OCI-M1 (cell line): ENCODE results near the gene CBFA2T3.

ENCODE experiments used
- DNase-seq: peaks from one replicate; lab custom pipeline; 2025; lab: John Stamatoyannopoulos, UW

Gene CBFA2T3

DNA sequence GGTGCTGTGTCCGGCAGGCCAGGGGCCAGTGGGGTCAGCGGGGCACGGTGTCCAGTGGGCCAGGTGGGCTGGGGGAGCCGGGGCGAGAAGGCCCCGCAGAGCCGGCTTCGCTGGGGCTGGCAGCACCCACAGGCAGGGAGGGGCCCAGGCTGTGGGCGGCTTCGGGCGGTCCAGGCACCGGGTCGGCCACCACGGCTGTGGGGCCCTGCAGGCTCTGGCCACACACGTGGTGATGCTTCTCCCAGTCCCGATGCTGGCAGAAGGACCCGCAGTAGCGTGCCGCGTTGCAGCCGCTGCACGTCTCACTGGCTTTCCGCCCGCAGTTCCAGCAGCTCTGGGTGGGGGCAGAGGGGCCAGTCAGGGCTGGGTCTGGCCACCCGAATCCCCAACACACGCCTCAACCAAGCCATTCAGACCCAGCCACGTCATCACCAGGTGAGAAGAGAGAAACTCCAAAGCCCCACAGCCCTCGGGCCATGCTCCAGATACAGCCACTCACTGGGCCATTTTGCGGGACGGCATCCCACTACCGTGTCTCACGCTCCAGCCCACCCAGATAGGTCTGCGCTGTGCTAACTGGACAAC, 100.0 kb downstream of the CBFA2T3 start:
- no peak for DNase-seq

DNA sequence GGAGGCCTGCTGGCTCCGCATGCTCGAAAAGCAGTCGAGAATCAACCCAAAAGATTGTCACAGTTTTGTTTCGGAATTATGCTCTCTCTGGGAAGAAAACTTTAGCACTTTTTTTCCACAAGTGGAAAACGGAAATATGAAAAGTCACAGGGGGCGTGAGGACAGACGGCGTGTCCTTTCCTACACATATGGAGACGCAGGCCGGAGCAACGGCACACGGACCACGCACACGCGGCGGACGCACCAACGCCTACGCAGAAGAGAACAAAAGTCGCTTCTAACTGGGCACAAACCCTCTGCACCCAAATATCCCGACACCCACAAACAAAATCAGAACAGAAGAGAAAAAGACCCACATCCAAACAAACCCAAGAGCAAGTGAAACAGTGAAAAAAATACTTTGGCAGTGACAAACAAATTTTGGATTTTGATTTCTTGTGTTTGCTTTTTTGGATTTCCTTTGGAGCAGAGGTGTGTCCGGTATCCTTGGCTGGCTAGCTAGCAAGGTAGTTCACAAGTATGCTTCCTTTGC, 101.2 kb downstream of the CBFA2T3 start:
- no peak for DNase-seq

DNA sequence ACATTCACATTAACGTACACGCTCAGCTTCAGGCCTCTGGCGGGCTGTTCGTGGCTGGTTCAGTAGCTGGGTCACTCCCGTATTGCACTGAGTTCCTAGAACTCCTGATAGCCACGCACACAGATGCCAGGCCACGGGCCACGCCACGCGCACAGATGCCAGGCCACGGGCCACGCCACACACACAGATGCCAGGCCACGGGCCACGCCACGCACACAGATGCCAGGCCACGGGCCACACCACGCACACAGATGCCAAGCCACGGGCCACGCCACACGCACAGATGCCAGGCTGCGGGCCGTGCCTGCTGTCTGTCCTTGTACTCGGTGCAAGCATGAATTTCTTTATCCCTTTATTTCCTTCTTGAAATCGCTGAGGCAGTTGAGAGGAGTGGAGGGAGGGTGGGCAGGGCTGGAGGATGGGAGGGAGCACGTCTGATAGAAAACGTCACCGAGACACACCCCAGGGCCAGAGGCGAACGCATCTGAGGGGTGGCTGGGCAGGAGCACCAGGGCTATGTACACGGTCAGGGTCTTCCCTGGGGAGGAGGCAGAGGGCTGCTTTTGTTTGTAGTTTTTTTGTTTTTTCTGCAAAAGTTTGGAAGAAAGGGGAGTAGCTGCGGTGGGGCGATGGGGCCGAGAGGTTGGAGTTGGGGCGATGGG, 101.9 kb downstream of the CBFA2T3 start:
- no peak for DNase-seq

DNA sequence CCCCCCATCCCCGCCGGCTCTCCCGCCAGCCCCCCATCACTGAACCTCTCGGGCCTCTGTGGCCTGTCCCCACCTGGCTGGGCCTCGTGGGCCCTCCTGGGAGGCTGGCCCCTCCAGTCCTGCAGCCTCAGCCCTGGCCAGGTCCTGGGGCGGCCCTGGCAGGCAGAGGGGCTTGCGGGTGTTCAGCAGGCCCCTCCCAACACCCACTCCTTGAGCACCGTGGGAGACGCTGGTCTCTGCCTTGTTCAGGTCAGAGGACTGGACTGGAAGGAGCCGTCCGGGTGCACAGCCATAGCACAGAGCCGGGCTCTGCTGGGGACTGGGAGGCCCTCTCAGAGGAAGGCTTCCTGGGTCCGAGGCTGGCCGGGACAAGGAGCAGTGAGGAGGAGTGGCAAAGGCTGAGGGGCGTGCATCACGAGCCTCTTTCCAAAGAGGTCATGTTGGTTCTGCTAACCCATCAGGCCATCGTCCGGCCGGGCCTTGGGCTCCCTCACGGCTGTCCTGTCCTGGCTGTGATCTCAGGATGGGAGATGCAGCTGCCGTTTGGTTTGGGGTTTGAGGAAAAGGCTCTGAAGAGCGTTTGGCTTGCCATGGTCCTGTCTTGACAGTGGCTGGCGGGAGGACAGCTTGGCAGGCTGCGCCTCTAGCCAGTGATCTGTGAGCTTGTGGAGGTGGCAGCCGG, 104.2 kb downstream of the CBFA2T3 start:
- peak; percentile 12 for DNase-seq

DNA sequence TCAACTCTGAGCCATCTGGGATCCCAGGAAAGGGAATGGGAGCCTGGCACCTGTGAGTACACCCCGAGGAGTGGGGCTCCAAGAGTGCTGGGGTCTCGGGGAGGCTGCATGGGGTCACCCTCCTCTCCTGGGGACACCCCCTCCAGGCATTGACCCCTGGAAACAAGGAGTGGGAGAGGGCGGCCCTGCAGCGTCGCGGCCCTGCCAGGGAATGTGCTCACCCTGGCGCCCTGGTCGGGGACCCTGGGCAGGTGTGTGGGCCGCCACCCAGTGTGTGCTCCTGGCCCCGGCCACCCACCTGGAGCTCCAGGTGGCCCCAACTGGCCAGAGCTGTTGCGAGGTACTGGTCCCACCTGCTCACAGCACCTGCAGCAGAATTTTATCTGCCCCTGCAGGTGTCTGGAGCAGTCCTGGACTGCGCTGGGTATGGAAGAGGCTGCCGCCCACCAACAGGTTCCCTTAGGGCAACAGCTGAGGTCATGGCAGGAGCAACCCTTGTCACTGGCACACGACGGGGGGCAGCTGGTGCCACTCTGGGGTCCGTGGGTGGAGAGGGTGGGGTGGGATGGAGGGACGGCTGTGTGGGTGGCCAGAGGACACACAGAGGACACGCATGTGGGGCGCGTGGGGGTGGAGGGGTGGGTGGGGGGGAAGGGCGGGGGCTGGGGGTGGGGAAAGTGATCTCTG, 105.1 kb downstream of the CBFA2T3 start:
- DNase-seq, result no peak

DNA sequence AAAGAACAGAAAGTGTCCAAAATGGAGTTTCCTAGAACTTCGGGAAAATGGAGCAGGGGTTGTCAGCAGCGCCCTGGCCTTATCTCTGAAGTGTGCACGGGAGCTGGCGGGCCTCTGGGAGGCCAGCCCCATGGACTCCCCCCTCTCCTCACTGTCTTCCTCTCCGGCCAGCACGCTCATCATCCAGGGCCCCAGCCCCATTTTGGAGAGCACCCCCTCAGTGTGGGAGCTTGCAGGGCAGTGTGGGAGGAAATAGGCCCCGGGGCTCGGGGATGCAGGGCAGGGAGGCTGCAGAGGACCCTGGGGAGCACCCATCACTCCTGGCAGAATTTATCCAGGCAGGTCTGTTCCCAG, 105.7 kb downstream of the CBFA2T3 start:
- DNase-seq, result peak; percentile 28

DNA sequence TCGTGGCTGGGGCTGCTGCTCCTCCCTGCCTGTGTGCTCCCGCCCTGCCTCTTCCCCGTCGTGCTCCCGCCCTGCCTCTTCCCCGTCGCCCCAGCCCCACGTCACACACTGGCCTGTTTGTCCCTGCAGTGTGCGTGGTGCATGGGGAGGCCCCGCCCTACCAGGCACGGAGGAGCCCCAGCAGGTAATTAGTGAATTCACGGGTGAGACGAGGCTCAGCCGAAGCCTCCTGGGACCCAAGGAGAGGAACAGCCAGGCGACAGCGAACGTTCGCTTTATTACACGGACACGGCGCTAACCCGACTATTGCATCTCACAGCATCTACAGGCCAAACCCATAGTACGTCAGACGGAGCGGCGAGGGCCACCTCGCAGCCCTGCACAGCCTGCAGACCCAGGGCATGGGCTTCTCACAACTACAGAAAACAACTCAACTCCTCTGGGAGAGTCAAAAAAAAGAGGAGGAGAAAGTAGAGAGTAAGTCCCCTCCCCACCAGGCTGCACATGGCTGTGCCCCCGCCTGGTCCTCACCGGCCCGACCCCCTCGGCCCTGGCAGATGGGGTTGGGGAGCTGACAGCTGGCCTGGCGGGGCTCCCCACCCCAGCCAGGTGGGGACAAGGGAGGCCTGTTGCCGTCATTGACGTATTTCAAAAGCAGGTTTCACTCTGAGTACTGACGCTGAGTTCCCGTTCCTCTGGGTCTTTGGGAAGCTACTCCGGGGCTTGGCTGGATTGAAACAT, 106.2 kb downstream of the CBFA2T3 start:
- DNase-seq, result no peak

DNA sequence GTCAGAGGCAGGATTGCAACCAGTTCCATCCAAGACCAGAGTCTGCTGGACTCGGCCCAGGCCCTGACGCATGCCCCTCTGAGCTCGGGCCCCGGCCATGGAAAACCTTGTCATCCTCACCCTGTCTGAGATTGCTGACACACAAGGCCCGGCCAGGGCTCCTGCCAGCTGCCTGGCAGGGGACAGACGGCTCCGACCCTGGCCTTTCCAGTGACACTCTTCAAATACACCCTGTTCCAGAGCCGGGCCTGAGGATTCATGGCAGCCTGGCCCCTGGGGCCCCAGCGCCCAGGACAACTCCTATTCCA, 107.4 kb downstream of the CBFA2T3 start:
- no peak for DNase-seq

DNA sequence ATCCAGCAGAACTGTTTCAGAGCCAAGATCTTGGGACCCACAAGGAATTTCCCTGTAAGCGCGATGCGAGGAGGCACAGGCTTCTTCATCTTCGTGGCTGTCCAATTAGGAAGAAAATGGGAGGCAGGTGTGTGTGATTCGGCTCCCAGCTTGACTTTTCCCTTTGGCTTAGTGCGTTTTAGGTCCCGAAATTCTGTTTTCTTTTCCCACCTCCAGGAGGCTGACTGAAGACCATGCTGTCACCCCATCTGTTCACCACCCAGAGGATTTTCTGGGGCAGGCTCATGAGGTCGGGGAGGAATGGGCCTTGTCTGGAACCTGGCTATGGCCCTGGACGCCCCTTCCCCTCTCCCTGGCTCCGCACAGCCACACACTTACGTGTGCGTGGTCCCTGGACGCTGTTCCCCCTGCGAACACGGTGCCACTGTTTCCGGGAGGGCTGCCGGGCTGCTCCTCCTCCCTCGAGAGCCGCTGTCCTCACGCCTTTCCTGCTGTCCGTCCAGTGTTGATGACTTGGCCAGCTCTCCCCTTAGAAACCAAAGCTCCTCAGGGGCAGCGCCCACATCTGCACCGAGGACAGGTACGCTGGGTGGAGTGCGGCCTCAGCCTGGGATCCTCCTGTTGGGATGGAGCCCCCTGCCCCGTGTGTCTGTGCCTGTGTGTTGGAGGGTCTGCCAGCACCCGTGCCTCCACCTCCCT, 107.9 kb downstream of the CBFA2T3 start:
- no peak for DNase-seq

DNA sequence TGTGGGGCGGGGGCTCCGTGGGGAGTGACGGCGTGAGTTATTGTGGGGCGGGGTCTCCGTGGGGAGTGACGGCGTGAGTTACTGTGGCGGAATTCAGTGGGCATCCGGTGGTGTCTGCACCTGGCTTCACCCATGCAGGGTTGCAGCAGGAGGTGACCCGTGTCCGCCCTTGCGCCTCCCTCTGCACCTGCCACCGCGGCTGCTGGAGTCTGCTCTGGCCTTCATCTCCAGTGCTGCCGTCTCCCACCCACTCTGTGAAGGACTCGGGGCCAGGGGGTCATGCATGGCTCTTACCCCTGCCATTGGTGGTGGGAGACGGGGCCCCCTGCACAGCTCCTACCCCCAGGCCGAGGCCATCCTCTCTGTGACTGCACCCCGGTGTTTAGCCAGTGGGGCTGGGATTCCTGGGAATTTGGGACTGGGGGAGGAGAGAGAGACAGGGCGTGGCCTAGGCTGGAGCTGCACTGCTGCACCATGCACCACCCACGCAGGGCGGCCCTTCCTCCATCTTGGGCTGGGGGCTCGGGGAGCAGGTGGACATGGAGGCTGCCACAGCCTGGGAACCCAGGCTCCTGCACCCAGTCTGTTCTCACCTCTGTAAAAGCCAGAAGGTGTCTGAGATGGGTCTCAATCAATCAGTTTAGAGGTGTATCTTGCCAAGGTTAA, 109.3 kb downstream of the CBFA2T3 start:
- DNase-seq, result no peak

DNA sequence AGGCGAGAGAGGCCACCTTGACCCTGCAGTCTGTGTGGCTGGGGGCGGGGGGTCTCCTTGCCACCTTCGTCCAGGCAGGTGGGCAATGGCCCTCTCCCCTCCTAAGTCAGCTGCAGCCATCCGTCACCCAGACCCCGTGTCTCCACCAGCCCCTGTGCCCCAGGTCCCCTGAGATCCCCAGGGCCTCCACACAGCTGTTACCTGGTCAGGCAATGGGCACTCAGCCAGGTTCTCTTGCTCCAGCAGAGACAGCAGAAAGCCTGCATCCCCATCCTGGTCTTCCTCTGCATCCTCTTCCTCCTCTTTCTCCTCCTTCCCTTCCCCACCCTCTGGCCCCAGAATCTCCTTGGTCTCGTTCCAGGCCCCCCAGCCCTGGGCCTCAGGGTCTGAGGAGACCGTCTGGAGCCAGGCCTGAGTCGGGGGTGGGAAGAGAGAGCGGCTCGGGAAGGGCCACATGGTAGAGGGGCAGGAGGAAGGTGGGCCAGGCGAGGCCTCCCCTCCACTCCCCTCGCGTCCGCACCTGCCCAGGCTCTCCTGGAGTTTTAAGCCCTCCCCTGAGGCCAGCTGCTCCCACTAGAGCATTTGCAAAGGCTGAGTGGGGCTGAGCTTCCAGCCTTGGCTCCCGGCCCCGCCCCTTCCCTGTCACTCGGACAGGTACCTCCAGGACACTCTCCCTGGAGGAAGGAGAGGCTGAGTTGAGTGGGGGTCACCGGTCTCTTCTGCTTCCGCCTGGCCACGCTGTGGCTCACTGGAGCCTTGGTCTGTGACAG, 110.7 kb downstream of the CBFA2T3 start, which contains the start of gene PABPN1L:
PABPN1L (minus strand) TSS at position 510 of the 770 bp plus-strand sequence; CDS start at position 456, 54 bp downstream.
- DNase-seq, result no peak

DNA sequence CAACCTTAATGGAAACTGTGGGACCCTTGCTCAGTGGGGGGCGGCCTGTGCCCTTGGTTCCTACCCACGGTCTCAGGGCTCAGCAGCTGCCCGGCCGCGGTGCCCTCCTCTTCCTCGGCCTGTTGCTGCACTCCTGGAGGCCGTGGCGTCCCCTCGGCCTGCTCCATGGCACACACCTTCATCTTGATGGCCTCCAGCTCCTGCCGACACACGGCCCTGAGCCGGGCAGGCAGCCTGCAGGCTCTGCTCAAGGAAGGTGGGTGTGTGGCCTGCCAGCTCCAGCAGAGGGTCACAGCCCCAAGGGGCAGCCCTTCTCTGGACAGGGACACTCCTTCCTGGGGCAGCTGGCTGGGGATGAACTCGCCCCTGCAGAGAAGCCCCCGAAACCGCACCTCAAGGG, 111.3 kb downstream of the CBFA2T3 start:
- no peak for DNase-seq

DNA sequence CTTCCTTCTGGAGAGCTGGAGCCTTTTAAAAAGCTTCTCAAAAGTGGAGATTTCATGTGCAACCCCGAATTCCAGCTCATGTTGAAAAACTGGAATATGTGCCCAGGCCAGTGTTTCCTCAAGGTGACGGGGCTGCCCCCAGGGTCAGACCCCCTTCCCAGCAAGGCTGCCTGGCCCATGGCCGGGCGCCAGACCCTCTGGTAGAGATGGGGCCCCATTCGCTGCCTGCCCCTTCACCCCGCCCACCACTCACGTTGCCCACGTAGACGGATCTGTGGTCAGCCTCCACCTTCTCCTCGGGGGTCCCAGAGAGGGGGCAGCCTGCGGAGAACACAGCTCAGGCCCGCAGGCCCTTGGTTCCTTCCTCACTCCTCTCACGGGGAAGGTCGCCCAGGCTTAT, 111.7 kb downstream of the CBFA2T3 start:
- no peak for DNase-seq

DNA sequence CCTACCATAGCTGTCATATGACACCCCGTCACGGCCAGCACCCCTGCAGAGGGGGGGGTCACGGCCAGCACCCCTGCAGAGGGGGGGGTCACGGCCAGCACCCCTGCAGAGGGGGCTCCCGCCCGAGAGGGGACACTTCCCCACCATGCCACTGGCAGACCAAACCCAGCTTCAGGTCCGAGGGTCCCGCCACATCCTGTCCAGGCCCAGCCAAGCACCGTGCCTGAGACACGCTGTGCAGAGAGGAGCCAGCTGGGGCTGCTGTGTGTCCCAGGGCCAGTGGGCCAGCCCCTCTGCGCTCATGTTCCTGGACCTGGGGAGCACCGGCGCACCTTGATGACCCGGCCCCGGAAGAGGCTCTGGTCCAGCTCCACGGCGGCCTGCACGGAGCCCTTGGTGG, 112.5 kb downstream of the CBFA2T3 start:
- no peak for DNase-seq

DNA sequence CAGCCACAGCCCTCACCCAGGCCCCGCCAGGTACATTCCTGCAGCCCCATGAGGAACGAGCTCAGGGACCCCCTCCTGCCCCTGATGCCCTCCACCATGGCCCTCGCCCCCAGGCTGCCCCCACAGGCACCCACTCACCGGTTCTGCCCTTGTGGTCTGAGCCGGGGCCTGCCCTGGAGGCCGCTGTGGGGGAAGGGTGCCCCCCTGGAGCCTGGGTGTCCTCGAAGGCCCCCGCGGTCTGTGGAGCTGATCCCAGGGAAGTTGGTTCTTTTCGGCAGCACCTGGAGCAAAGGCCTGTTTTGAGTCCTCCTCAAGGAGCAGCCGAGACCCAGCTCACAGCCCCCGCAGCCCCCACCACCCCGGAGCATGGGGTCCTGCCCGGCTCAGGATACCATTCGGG, 112.9 kb downstream of the CBFA2T3 start:
- no peak for DNase-seq

DNA sequence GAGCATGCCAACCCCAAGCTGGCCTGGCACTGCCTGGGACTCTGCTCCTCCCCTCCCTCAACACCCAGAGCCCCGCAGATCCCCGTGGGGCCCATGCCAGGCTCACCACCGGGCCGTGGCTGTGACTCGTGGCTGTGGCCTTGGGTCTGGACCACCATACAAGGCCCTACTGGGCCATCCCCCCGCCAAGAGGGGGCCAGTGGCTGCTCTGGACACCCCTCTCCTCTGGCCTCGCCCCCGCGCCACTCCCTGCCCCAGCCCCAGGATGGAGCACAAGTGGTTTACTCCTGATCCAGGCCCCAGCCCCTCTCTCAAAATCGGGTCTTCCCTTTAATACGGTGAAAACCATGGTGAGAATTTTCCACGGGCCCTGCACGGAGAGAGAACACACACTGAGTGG, 113.6 kb downstream of the CBFA2T3 start:
- DNase-seq, result no peak

DNA sequence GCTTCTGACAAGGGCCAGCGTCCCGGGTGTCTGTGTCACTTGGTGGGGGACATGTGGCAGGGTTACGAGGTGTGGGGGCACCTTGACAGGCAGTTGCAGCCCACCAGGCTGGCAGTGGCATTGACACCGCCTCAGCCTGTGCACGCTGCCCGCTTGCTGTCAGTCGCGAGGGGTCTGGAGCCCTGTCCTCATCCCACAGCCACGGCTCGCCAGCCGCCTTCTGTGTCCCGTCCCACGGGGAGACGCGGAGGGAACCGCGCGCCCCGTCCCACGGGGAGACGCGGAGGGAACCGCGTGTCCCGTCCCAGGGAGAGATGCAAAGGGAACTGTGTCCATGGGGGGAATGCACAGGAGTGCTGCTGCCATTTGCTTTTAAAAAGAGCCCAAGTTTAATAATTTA, 114.0 kb downstream of the CBFA2T3 start:
- DNase-seq, result no peak

DNA sequence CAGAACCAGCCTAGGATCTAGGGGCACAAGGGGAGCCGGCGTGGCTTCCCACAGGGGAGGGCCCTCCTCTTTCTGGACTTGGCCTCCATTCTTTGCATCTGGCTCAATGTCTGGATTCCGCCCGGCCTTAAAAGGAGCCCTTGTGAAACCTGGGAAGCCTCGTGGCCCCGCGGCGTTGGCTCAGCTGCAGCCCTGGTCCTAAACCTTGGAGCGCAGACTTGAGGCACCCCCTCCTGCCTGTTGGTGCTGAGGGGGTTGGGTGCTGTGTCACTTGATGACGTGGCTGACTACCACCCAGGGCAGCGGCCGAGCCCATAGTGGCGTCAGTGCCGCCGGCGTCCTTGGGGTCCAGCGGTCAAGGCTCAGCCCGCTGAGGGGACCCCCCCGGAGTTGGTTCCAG, 115.6 kb downstream of the CBFA2T3 start:
- no peak for DNase-seq

DNA sequence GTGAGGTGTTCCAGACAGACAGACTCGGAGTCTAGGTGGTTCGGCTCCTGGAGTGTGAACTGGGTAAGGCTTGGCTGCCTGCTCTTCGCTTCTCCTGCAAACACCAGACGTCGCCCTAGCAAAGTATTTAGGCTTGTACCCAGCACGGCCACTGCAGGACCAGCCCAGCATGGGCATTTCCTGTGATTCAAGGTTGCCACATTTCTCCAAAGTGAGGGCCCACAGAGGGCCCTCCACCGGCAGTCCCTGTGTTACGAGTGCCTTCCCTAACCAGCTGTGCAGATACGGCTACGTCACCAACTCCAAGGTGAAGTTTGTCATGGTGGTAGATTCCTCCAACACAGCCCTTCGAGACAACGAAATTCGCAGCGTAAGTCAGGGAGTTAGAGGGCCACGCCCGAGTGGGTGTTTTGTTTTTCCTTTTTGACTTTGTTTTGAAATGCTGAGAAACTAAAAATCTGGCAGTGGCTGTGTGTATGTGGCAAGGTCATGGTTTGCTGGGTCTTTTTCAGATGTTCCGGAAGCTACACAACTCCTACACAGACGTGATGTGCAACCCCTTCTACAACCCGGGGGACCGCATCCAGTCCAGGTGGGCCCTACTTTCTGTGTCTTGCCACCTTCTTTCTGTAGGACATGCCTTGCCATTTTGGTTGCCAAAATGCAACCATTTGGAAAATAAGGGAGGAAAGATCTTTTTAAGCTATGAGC, 117.5 kb downstream of the CBFA2T3 start:
- no peak for DNase-seq
